H1 (cell line): ENCODE measurements around the gene VPS51. TPM values are rescaled to one million over a fixed set of nuclear protein-coding genes. Genes with fewer than 3 reads are reported as not detected.

Source experiments
- CTCF ChIA-PET: fragments of 300-600 bp; sonication (Branson Sonifier 250); formaldehyde crosslinking; loops from one replicate; lab custom pipeline; 2021; ENCODE audit not compliant: partially characterized antibody; lab: Charles Lee
- POLR2A ChIA-PET: fragments of 300-600 bp; sonication (Branson Sonifier 250); formaldehyde crosslinking; loops from one replicate; lab custom pipeline; 2021; ENCODE audit warnings: inconsistent platforms; ENCODE audit not compliant: partially characterized antibody; lab: Charles Lee
- DNase-seq, 2 experiments: peaks; one replicate each; pipeline versions ENCODE4 v3.0.0 to v3.0.0-alpha.2; 2010 to 2022; ENCODE audit warnings: low spot score in 2 of 2, low read depth in 1 of 2, mixed read lengths in 1 of 2
- FAIRE-seq: peaks from 2 replicates; lab custom pipeline; 2011; peaks lifted over from hg19 to GRCh38; lab: Jason Lieb, UNC
- H2AFZ ChIP-seq: 2 replicates; pipeline ENCODE4 v1.8.1; 2012; ENCODE audit warnings: low read length, inconsistent platforms
- H2AK5ac ChIP-seq: 2 replicates; pipeline ENCODE4 v1.6.1; 2013; ENCODE audit warnings: low read depth, low read length
- H2BK120ac ChIP-seq: replicated peaks from 2 replicates; pipeline ENCODE3; 2013; ENCODE audit warnings: low read depth, low read length, inconsistent platforms
- H2BK12ac ChIP-seq: 2 replicates; pipeline ENCODE4 v1.6.1; 2013; ENCODE audit warnings: low read depth, low read length
- H2BK15ac ChIP-seq: 2 replicates; pipeline ENCODE4 v1.6.1; 2013; ENCODE audit warnings: low read length
- H2BK20ac ChIP-seq: 2 replicates; pipeline ENCODE4 v1.6.1; 2013; ENCODE audit warnings: low read length
- H2BK5ac ChIP-seq: 2 replicates; pipeline ENCODE4 v1.6.1; 2013; ENCODE audit warnings: low read depth, low read length
- H3K14ac ChIP-seq: 2 replicates; pipeline ENCODE4 v1.6.1; 2013; ENCODE audit warnings: inconsistent platforms; ENCODE audit not compliant: insufficient read length
- H3K18ac ChIP-seq: 2 replicates; pipeline ENCODE4 v1.6.1; 2013; ENCODE audit warnings: low read length; ENCODE audit errors: extremely low read depth
- H3K23ac ChIP-seq: 2 replicates; pipeline ENCODE4 v1.6.1; 2013; ENCODE audit warnings: inconsistent platforms; ENCODE audit not compliant: insufficient read length
- H3K23me2 ChIP-seq: 2 replicates; pipeline ENCODE4 v1.6.1; 2013; ENCODE audit warnings: low read depth, low read length
- H3K27ac ChIP-seq: 2 replicates; pipeline ENCODE4 v1.6.1; 2011; ENCODE audit warnings: low read depth, low read length, inconsistent platforms
- H3K27me3 ChIP-seq, 4 experiments: replicated peaks in 1 of 4; 1 replicate in 1 of 4; 2 replicates in 3 of 4; pipeline versions ENCODE4 v1.6.1 to v1.8.1; 2011 to 2013; ENCODE audit warnings: low read length in 3 of 4, mild to moderate bottlenecking in 3 of 4, inconsistent platforms in 2 of 4, mixed read lengths in 2 of 4, moderate library complexity in 1 of 4; ENCODE audit not compliant: control insufficient read depth in 3 of 4, insufficient read depth in 3 of 4; ENCODE audit errors: extremely low read depth in 1 of 4
- H3K36me3 ChIP-seq, 4 experiments: 2 replicates each; pipeline versions ENCODE4 v1.6.1 to v1.8.1; 2011 to 2013; ENCODE audit warnings: mild to moderate bottlenecking in 4 of 4, low read length in 3 of 4, moderate library complexity in 2 of 4, control low read depth in 1 of 4, inconsistent platforms in 1 of 4; ENCODE audit not compliant: insufficient read depth in 4 of 4, control insufficient read depth in 2 of 4
- H3K4ac ChIP-seq: replicated peaks from 2 replicates; pipeline ENCODE3; 2013; ENCODE audit warnings: low read length, low read depth, mixed read lengths, inconsistent platforms; ENCODE audit not compliant: insufficient read length
- H3K4me1 ChIP-seq, 4 experiments: replicated peaks in 1 of 4; 1 replicate in 1 of 4; 2 replicates in 3 of 4; pipeline versions ENCODE4 v1.6.1 to v1.8.1; 2011 to 2013; ENCODE audit warnings: low read length in 3 of 4, inconsistent platforms in 2 of 4, mixed read lengths in 1 of 4; ENCODE audit not compliant: insufficient read depth in 4 of 4, control insufficient read depth in 3 of 4
- H3K4me2 ChIP-seq, 2 experiments: 2 replicates each; pipeline versions ENCODE4 v1.6.1 to v1.8.1; 2011 to 2013; ENCODE audit warnings: low read depth in 2 of 2, low read length in 2 of 2, control low read depth in 1 of 2, inconsistent platforms in 1 of 2, mild to moderate bottlenecking in 1 of 2; ENCODE audit not compliant: insufficient read depth in 1 of 2
- H3K4me3 ChIP-seq, 4 experiments: fragments of 200-600, 300-600 bp in 1 of 4; sonication (generic), shearing (Covaris generic), sonication (Bioruptor Twin) in 1 of 4; 2 replicates each; pipeline versions ENCODE4 v1.5.1 to v1.8.1; 2011 to 2016; ENCODE audit warnings: low read length in 4 of 4, low read depth in 3 of 4, control low read depth in 2 of 4, inconsistent platforms in 2 of 4, mild to moderate bottlenecking in 2 of 4, mixed read lengths in 1 of 4, moderate library complexity in 1 of 4; ENCODE audit not compliant: insufficient read depth in 2 of 4; ENCODE audit errors: extremely low read depth in 1 of 4
- H3K56ac ChIP-seq: replicated peaks from 2 replicates; pipeline ENCODE3; 2013; ENCODE audit warnings: low read depth, mild to moderate bottlenecking, mixed read lengths, low read length, inconsistent platforms; ENCODE audit not compliant: insufficient read length
- H3K79me1 ChIP-seq: 2 replicates; pipeline ENCODE4 v1.6.1; 2013; ENCODE audit warnings: low read depth, low read length, control low read depth
- H3K79me2 ChIP-seq, 2 experiments: 2 replicates each; pipeline versions ENCODE4 v1.6.1 to v1.8.1; 2012 to 2013; ENCODE audit warnings: low read length in 2 of 2, mild to moderate bottlenecking in 2 of 2, inconsistent platforms in 1 of 2; ENCODE audit not compliant: insufficient read depth in 2 of 2, control insufficient read depth in 1 of 2
- H3K9ac ChIP-seq, 4 experiments: replicated peaks in 1 of 4; 1 replicate in 1 of 4; 2 replicates in 3 of 4; pipeline versions ENCODE4 v1.6.1 to v1.8.1; 2011 to 2013; ENCODE audit warnings: low read depth in 3 of 4, low read length in 3 of 4, control low read depth in 2 of 4, mild to moderate bottlenecking in 2 of 4, moderate library complexity in 2 of 4, inconsistent platforms in 1 of 4; ENCODE audit errors: extremely low read depth in 1 of 4
- H3K9me3 ChIP-seq, 2 experiments: 2 replicates each; pipeline versions ENCODE4 v1.6.1 to v1.8.1; 2012 to 2013; ENCODE audit warnings: mild to moderate bottlenecking in 2 of 2, moderate library complexity in 2 of 2, control low read depth in 1 of 2, inconsistent platforms in 1 of 2, low read depth in 1 of 2, low read length in 1 of 2, mixed read lengths in 1 of 2; ENCODE audit not compliant: insufficient read depth in 2 of 2
- H4K20me1 ChIP-seq, 2 experiments: replicated peaks in 1 of 2; 2 replicates each; pipeline versions ENCODE3 to v1.8.1; 2011 to 2013; ENCODE audit warnings: inconsistent platforms in 2 of 2, low read length in 2 of 2, mild to moderate bottlenecking in 1 of 2; ENCODE audit not compliant: insufficient read depth in 2 of 2, control insufficient read depth in 1 of 2
- H4K5ac ChIP-seq: 2 replicates; pipeline ENCODE4 v1.6.1; 2013; ENCODE audit warnings: low read length, low read depth, mixed read lengths, inconsistent platforms; ENCODE audit not compliant: insufficient read length
- H4K8ac ChIP-seq: 2 replicates; pipeline ENCODE4 v1.8.0; 2013; ENCODE audit warnings: mild to moderate bottlenecking, moderate library complexity, low read length, inconsistent platforms; ENCODE audit not compliant: insufficient read depth; ENCODE audit errors: extremely low read depth
- H4K91ac ChIP-seq: replicated peaks from 2 replicates; pipeline ENCODE3; 2013; ENCODE audit warnings: low read length, mixed read lengths, inconsistent platforms; ENCODE audit not compliant: insufficient read length
- ASH2L ChIP-seq: fragments of 200-600, 300-600 bp; sonication (generic); IDR thresholded peaks from one replicate; pipeline ENCODE4 v1.7.1; 2017; ENCODE audit warnings: low read length
- CHD2 ChIP-seq: IDR thresholded peaks from 2 replicates; pipeline ENCODE4 v1.6.1; 2012; ENCODE audit warnings: low read length, improper control_type of control experiment
- EZH2 ChIP-seq: fragments of 200-600 bp; sonication (generic); IDR thresholded peaks from 2 replicates; pipeline ENCODE4 v1.7.1; 2012; ENCODE audit warnings: low read depth, mild to moderate bottlenecking, moderate library complexity, low read length, inconsistent platforms; ENCODE audit not compliant: severe bottlenecking
- GTF2F1 ChIP-seq: IDR thresholded peaks from 2 replicates; pipeline ENCODE4 v1.6.1; 2012; ENCODE audit warnings: low read depth, low read length, improper control_type of control experiment, borderline replicate concordance
- HDAC6 ChIP-seq: IDR thresholded peaks from one replicate; pipeline ENCODE4 v1.7.1; 2012; ENCODE audit warnings: low read depth, mild to moderate bottlenecking, inconsistent platforms, low read length, moderate library complexity
- JUN ChIP-seq: IDR thresholded peaks from 2 replicates; pipeline ENCODE4 v1.6.1; 2011; ENCODE audit warnings: low read depth, mild to moderate bottlenecking, improper control_type of control experiment, low read length
- NANOG ChIP-seq: IDR thresholded peaks from 2 replicates; pipeline ENCODE4 v1.6.1; 2011; ENCODE audit warnings: low read length, low read depth, mild to moderate bottlenecking, inconsistent platforms; ENCODE audit not compliant: insufficient read depth, poor library complexity, severe bottlenecking
- POU5F1 ChIP-seq: IDR thresholded peaks from 2 replicates; pipeline ENCODE4 v1.6.1; 2011; ENCODE audit warnings: low read depth, mild to moderate bottlenecking, low read length, moderate library complexity
- RXRA ChIP-seq: IDR thresholded peaks from 2 replicates; pipeline ENCODE4 v1.6.1; 2011; ENCODE audit warnings: low read depth, mild to moderate bottlenecking, low read length, moderate library complexity; ENCODE audit not compliant: insufficient read depth
- SRF ChIP-seq: IDR thresholded peaks from 2 replicates; pipeline ENCODE4 v1.6.1; 2011; ENCODE audit warnings: mild to moderate bottlenecking, low read depth, low read length, moderate library complexity
- WGBS, 2 experiments: shearing (Covaris generic) in 1 of 2; methylation state at CpG; one replicate each; pipeline versions ENCODE4 v1.1.6 to v1.1.7; 2013 to 2015; ENCODE audit warnings: low lambda C conversion rate in 2 of 2, mixed read lengths in 2 of 2, inconsistent platforms in 1 of 2, low coverage in 1 of 2, missing lambda C conversion rate in 1 of 2; ENCODE audit not compliant: insufficient replicate concordance in 2 of 2, insufficient coverage in 1 of 2, insufficient read length in 1 of 2; ENCODE audit errors: extremely low coverage in 1 of 2, missing lambda C conversion rate in 1 of 2; 5-methylcytosine and 5-hydroxymethylcytosine counted together
- polyA plus RNA-seq, 7 experiments: library from polyadenylated mRNA; depleted of rRNA in 3 of 7; stranded (reverse) in 5 of 7; unstranded in 2 of 7; fragments of >200 nt in 5 of 7; fragments of 200-250 nt in 2 of 7; gene quantifications; 1 replicate in 5 of 7; 2 replicates in 1 of 7; 4 replicates in 1 of 7; pipeline versions ENCODE4 v1.2.1 to v1.2.3, GENCODE V29; 2011 to 2013; ENCODE audit warnings: missing spikeins in 2 of 7, mixed read lengths in 2 of 7
- total RNA-seq: library from RNA; stranded (reverse); fragmentation: NEBNext Ultra II Directional; extraction: Animal tissue kit (Norgen Biotek cat#: 25700); gene quantifications from 2 replicates; pipeline ENCODE4 v1.2.1, GENCODE V29; 2021
- TF ChIP-seq, protein P1 (sequence below): IDR thresholded peaks from 2 replicates; pipeline ENCODE4 v1.6.1; 2012; ENCODE audit warnings: inconsistent platforms

VPS51 gene
- total and polyA plus RNA-seq, 2 of the 8 experiments (the other 6 are each of a cell fraction or from before 2014, with no cell fraction given), result 97.4 to 142 TPM

DNA sequence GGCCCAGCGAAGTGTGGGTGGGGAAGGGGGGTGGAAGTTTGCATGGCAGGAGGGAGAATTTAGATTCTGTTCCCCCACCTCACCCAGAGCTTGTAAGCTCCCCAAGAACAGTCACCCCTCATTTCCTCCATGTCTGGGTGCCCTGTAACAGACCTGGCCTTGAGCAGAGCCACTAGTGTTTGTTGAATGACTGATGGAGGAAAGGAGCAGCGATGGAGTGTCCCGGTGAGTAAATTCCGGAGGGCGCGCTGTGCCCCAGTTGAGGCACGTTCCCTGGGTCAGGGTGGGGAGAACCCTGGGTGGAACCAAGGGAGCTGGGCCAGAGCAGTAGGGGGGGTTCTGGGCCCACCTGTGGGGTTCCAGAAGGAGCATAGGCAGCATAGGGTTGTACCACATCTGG lies 38.5 kb upstream of the VPS51 start:
- no peak overlapping the region for H3K27ac ChIP-seq
- H3K4me2 ChIP-seq, result no peak overlapping the region
- no peaks in the 10 kb centered on the region for H4K20me1 ChIP-seq
- FAIRE-seq, result no peak
- ChIA-PET POLR2A (interaction anchor here (0.7 to 3.4 kb wide), 3 partner anchors 9 to 18 kb away, joined by 3 to 16 read pairs (median 8); no protein-coding TSS in a partner anchor), CTCF (interaction anchor here (0.6 to 4.2 kb wide), 4 partner anchors 9 to 185 kb away, joined by 3 to 28 read pairs (median 4); no protein-coding TSS in a partner anchor)
- H3K79me2 ChIP-seq, result no peaks in the 10 kb centered on the region
- no peak overlapping the region for H3K9ac ChIP-seq
- no peak overlapping the region for H4K91ac ChIP-seq
- no peaks in the 10 kb centered on the region for H3K79me1 ChIP-seq
- no peak overlapping the region for H4K5ac ChIP-seq
- no peak overlapping the region for H3K14ac ChIP-seq
- H2AFZ ChIP-seq, result no peak overlapping the region
- no peak overlapping the region for H2BK15ac ChIP-seq
- H2BK20ac ChIP-seq, result no peak overlapping the region
- no peak overlapping the region for H2BK120ac ChIP-seq
- no peak overlapping the region; the same call in 1 of the 2 replicates for H4K8ac ChIP-seq
- no peak for DNase-seq
- H2AK5ac ChIP-seq, result no peak overlapping the region
- TF ChIP-seq HDAC6 (no peak), SRF (no peak), CHD2 (no peak), POU5F1 (no peak), RXRA (no peak), NANOG (no peak), GTF2F1 (no peak), EZH2 (no peak), JUN (no peak), ASH2L (no peak)
- TF ChIP-seq, protein P1, sequence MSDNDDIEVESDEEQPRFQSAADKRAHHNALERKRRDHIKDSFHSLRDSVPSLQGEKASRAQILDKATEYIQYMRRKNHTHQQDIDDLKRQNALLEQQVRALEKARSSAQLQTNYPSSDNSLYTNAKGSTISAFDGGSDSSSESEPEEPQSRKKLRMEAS, result no peak
- TF ChIP-seq, all 59 proteins: peak for 0
- whole genome bisulfite sequencing, 2 experiments, result 95% methylated on average over 6 of the region's 7 CpGs; no CpG with 5 or more reads in 1 of the 2 experiments
- Histone ChIP-seq H3K56ac (no peak overlapping the region), H3K23me2 (no peaks in the 10 kb centered on the region), H3K27me3 (no peaks in the 10 kb centered on the region; a peak in 2 of 7 replicates), H3K4ac (no peak overlapping the region), H3K9me3 (no peaks in the 10 kb centered on the region), H3K18ac (no peak overlapping the region), H3K36me3 (no peaks in the 10 kb centered on the region), H3K4me3 (no peak overlapping the region), H3K4me1 (no peaks in the 10 kb centered on the region), H2BK12ac (no peak overlapping the region), H2BK5ac (no peak overlapping the region), H3K23ac (no peak overlapping the region)
